HEK293 (cell line): Measurements from ENCODE around the gene PLOD3.
"Not testable (repeated sequence)": the region's sequence is repeated elsewhere in the genome, so short reads cannot be mapped to it uniquely, and the experiment has no call there.

Source experiments
- BCL11A ChIP-seq: fragments of 450-650 bp; formaldehyde crosslinking; IDR thresholded peaks from 2 replicates; pipeline ENCODE4 v1.5.1; 2016; ENCODE audit warnings: low read depth, missing biosample characterization, missing genetic modification characterization
- CTCF ChIP-seq: fragments of 450-650 bp; formaldehyde crosslinking; IDR thresholded peaks from 2 replicates; pipeline ENCODE4 v1.5.1; 2016; ENCODE audit warnings: missing biosample characterization, missing genetic modification characterization
- IKZF3 ChIP-seq: fragments of 450-650 bp; IDR thresholded peaks from 2 replicates; pipeline ENCODE4 v1.5.0; 2018; ENCODE audit warnings: missing biosample characterization, mild to moderate bottlenecking, missing genetic modification characterization, moderate library complexity
- TSHZ1 ChIP-seq: fragments of 450-650 bp; formaldehyde crosslinking; IDR thresholded peaks from 2 replicates; pipeline ENCODE4 v1.5.1; 2016; ENCODE audit warnings: missing biosample characterization, missing genetic modification characterization, borderline replicate concordance
- YY1 ChIP-seq: fragments of 450-650 bp; formaldehyde crosslinking; IDR thresholded peaks from 2 replicates; pipeline ENCODE4 v1.5.1; 2018; ENCODE audit warnings: missing biosample characterization, missing genetic modification characterization
- ZNF221 ChIP-seq: fragments of 450-650 bp; formaldehyde crosslinking; IDR thresholded peaks from 2 replicates; pipeline ENCODE4 v1.5.1; 2017; ENCODE audit warnings: missing biosample characterization, missing genetic modification characterization, borderline replicate concordance

GRCh38 chr7:101253199-101253598 is 35.8 kb upstream of the PLOD3 start:
- TF ChIP-seq CTCF (tag by site-specific recombination); BCL11A (tag by site-specific recombination); TSHZ1 (tag by site-specific recombination); ZNF221 (tag by site-specific recombination); YY1 (tag by site-specific recombination); IKZF3: not testable (repeated sequence)
